GM12872 (cell line): ENCODE data around the gene TRMT61B.

ENCODE experiments used
- CTCF ChIP-seq: IDR thresholded peaks from 3 replicates; pipeline ENCODE4 v1.5.1; 2011; ENCODE audit warnings: low read depth, mild to moderate bottlenecking, low read length, moderate library complexity; ENCODE audit not compliant: insufficient read depth

TRMT61B gene

GRCh38 chr2:28801726-28802125 is 68.4 kb downstream of the TRMT61B start:
- TF ChIP-seq CTCF = no peak
